Left lung (tissue), 10 donors: ENCODE measurements around the gene MZF1. TPM values are rescaled to one million over a fixed set of nuclear protein-coding genes. Genes with fewer than 3 reads are reported as not detected.

Experiments used
- ATAC-seq: fragments of 200-7000 bp; cut with Tn5 transposase; one replicate; pipeline ENCODE4 v1.9.1; 2020; ENCODE audit warnings: moderate library complexity
- DNase-seq, 4 donors: peaks; one replicate each; pipeline ENCODE4 v3.0.0-alpha.2; 2013 to 2020
- H3K27ac ChIP-seq, 2 donors: fragments of 200-600 bp; sonication (generic) in 1 of 2; one replicate each; pipeline versions ENCODE4 v1.5.0 to v1.8.0; 2020 to 2021
- H3K27me3 ChIP-seq, 2 donors: fragments of 200-600 bp; sonication (generic) in 1 of 2; one replicate each; pipeline versions ENCODE4 v1.5.0 to v1.8.0; 2020 to 2021
- H3K36me3 ChIP-seq, 2 donors: fragments of 200-600 bp; sonication (generic) in 1 of 2; one replicate each; pipeline versions ENCODE4 v1.5.0 to v1.8.0; 2020 to 2021
- H3K4me1 ChIP-seq, 2 donors: fragments of 200-600 bp; one replicate each; pipeline ENCODE4 v1.8.0; 2021
- H3K4me3 ChIP-seq, 2 donors: fragments of 200-600 bp; sonication (generic) in 1 of 2; one replicate each; pipeline versions ENCODE4 v1.5.0 to v1.8.0; 2020 to 2021; ENCODE audit warnings: mild to moderate bottlenecking in 1 of 2
- H3K9me3 ChIP-seq, 2 donors: fragments of 200-600 bp; sonication (generic) in 1 of 2; one replicate each; pipeline versions ENCODE4 v1.5.0 to v1.8.0; 2020 to 2021
- CTCF ChIP-seq, 2 donors: fragments of 200-600 bp; sonication (generic) in 1 of 2; IDR thresholded peaks; one replicate each; pipeline versions ENCODE4 v1.5.0 to v1.8.0; 2021; ENCODE audit warnings: antibody characterized with exemption in 2 of 2
- intact Hi-C, 2 donors: fragments of 100-400 bp; cut with DNase I; formaldehyde crosslinking; loops; one replicate each; pipeline versions ENCODE4 v1.11.2 to v1.14.2; 2022
- polyA plus RNA-seq, 6 donors: library from polyadenylated mRNA; unstranded; fragments of 120-200 nt; gene quantifications; one replicate each; pipeline ENCODE4 v1.2.1, GENCODE V29; 2013; ENCODE audit not compliant: insufficient read length in 6 of 6
- total RNA-seq, 2 donors: library from RNA; stranded (reverse); fragmentation: NEBNext Ultra II Directional; extraction: Animal tissue kit (Norgen Biotek cat#: 25700); gene quantifications; one replicate each; pipeline ENCODE4 v1.2.1, GENCODE V29; 2021
- donor health status: DM: no; HTN: yes; CAD: no.
- donor health status: DM: no; HTN: no; CAD: no.

Gene MZF1
- total and polyA plus RNA-seq, 8 donors, result 29.1 to 58.0 (median 36.4) TPM

- no peaks in the 10 kb centered on the region for H3K27me3 ChIP-seq
- H3K9me3 ChIP-seq, result no peaks in the 10 kb centered on the region
- ATAC-seq, result no peak
- DNase-seq, result no peak
- no peak overlapping the region for H3K27ac ChIP-seq
- no peak overlapping the region for H3K4me3 ChIP-seq
- intact Hi-C loops, result no loop called here
- peaks cover 0 to 28% of the 10 kb centered on the region in 2 donors for H3K36me3 ChIP-seq
- H3K4me1 ChIP-seq, result peaks cover 0 to 10% of the 10 kb centered on the region in 2 donors
- no peak for TF ChIP-seq CTCF (IDR thresholded peaks at IDR 0.05)
These were observed 12.5 kb upstream of the MZF1 start for GRCh38 chr19:58585442-58586132.

GRCh38 chr19:58584498-58585441, 11.6 kb upstream of the MZF1 start:
- Histone ChIP-seq H3K27ac (no peak overlapping the region), H3K27me3 (no peaks in the 10 kb centered on the region), H3K4me3 (no peak overlapping the region), H3K9me3 (no peaks in the 10 kb centered on the region), H3K4me1 (peaks cover 0 to 11% of the 10 kb centered on the region in 2 donors), H3K36me3 (peaks cover 0 to 28% of the 10 kb centered on the region in 2 donors)
- TF ChIP-seq CTCF (IDR thresholded peaks at IDR 0.05), result no peak
- intact Hi-C loops, result no loop called here
- DNase-seq, result no peak
- ATAC-seq, result no peak

GRCh38 chr19:58582985-58583384, 9.8 kb upstream of the MZF1 start:
- Histone ChIP-seq H3K9me3 (no peaks in the 10 kb centered on the region), H3K36me3 (peaks cover 0 to 28% of the 10 kb centered on the region in 2 donors), H3K27me3 (no peaks in the 10 kb centered on the region), H3K4me1 (peaks cover 0 to 11% of the 10 kb centered on the region in 2 donors), H3K4me3 (no peak overlapping the region), H3K27ac (no peak overlapping the region)
- intact Hi-C loops, result no loop called here
- no peak for TF ChIP-seq CTCF (IDR thresholded peaks at IDR 0.05)
- ATAC-seq (no peak), DNase-seq (no peak)

GRCh38 chr19:58581227-58582141, 8.3 kb upstream of the MZF1 start:
- peak; percentile 73 to 95 (median 88) for DNase-seq
- Histone ChIP-seq H3K9me3 (no peaks in the 10 kb centered on the region), H3K4me3 (no peak overlapping the region)

More at GRCh38 chr19:58581227-58582141, 8.3 kb upstream of the MZF1 start:
- H3K27ac ChIP-seq, result peak overlapping the region; percentile 20 to 48
- H3K4me1 ChIP-seq, result peaks cover 0 to 18% of the 10 kb centered on the region in 2 donors
- ATAC-seq, result peak; percentile 99
- H3K27me3 ChIP-seq, result no peaks in the 10 kb centered on the region
- H3K36me3 ChIP-seq, result peaks cover 0 to 28% of the 10 kb centered on the region in 2 donors
- intact Hi-C loops, result no loop called here
- peak; percentile 89 to 96 for TF ChIP-seq CTCF (IDR thresholded peaks at IDR 0.05)
